ENCODE data around the gene GSPT1.
"Not testable (repeated sequence)": the region's sequence is repeated elsewhere in the genome, so short reads cannot be mapped to it uniquely, and the experiment has no call there.

Gene GSPT1

GRCh38 chr16:11851294-11852091 is 64.3 kb downstream of the GSPT1 start, which contains the start of gene RSL1D1:
Gene RSL1D1 (minus strand): TSS chr16:11851542. CDS start chr16:11851512, 30 bp downstream.
- peak; percentile 97 for DNase-seq

GRCh38 chr16:11848842-11849241 is 66.9 kb downstream of the GSPT1 start:
- no peak for DNase-seq

GRCh38 chr16:11844499-11844898 is 71.3 kb downstream of the GSPT1 start:
- DNase-seq: no peak

GRCh38 chr16:11843861-11844260 is 71.9 kb downstream of the GSPT1 start:
- DNase-seq: no peak

- DNase-seq: peak; percentile 54
Observed at GRCh38 chr16:11843206-11843605, 72.5 kb downstream of the GSPT1 start.

GRCh38 chr16:11841026-11841425 is 74.7 kb downstream of the GSPT1 start:
- DNase-seq: peak; percentile 44

GRCh38 chr16:11836650-11837244 is 79.0 kb downstream of the GSPT1 start:
- peak; percentile 31 for DNase-seq

- peak; percentile 21 for DNase-seq
Observed at GRCh38 chr16:11835891-11836649, 79.7 kb downstream of the GSPT1 start.

GRCh38 chr16:11835309-11835708 is 80.4 kb downstream of the GSPT1 start:
- DNase-seq: peak; percentile 45

GRCh38 chr16:11833951-11834695 is 81.6 kb downstream of the GSPT1 start:
- DNase-seq: peak; percentile 30

- no peak for DNase-seq
Observed at GRCh38 chr16:11828696-11829095, 87.1 kb downstream of the GSPT1 start.

- DNase-seq: not testable (repeated sequence)
Observed at GRCh38 chr16:11825520-11826165, 90.1 kb downstream of the GSPT1 start.

- DNase-seq: no peak
Observed at GRCh38 chr16:11824362-11824761, 91.4 kb downstream of the GSPT1 start.

- not testable (repeated sequence) for DNase-seq
Observed at GRCh38 chr16:11823645-11824044, 92.1 kb downstream of the GSPT1 start.

- no peak for DNase-seq
Observed at GRCh38 chr16:11819798-11820197, 96.0 kb downstream of the GSPT1 start.

- DNase-seq: not testable (repeated sequence)
Observed at GRCh38 chr16:11818970-11819369, 96.8 kb downstream of the GSPT1 start.

Measured in activated effector memory CD4-positive, alpha-beta T cell treated with anti-CD3 and anti-CD28 coated beads, Interleukin-2, amount 50 U/mL, for 16 hours (primary cell).